ENCODE measurements around the gene DUSP1. TPM values are rescaled to one million over a fixed set of nuclear protein-coding genes. Genes with fewer than 3 reads are reported as not detected.

Gene DUSP1
- total RNA-seq, 1 donor from 2014 or later, result 84.5 TPM

DNA sequence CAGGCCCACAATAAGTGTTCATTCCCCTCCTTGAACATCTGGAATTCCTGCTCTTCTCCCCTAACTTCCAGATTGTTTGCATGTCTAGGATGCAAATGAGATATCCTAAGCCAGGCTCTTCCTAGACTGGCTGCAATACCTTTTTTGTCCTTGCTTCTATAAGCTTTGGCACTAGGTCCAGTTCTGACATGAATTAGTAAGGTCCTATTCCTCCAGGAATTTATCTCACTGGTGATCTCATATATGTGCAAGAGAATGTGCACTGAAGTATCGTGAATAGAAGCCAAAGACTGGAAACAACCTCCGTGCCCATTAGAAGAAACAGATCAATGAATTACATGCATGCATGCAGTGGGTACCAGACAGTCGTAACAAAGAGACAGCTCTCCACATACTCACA is 25.2 kb downstream of the DUSP1 start:
- no peak for DNase-seq (ENCODE audit: low read depth in 2 of 2)

DNA sequence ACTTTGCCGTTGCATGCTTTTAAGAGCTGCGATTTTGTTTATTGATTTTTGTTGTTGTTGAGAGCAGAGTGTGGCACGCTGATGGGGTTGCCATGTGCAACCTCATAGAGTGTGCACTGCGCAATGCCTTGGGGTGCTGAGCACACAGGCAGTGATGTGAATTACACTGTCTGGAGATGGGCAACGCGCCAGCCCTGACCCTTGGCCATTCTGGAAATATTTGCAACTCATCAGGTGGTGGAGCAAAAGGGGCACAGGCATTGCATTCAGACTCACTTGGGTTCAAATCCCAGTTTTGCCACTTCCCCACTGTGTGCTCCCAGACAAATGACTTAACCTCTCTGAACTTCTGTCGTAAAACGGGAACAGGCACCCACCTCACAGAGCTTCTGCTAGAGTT is 25.6 kb downstream of the DUSP1 start:
- DNase-seq (ENCODE audit: low read depth in 2 of 2), result no peak

DNA sequence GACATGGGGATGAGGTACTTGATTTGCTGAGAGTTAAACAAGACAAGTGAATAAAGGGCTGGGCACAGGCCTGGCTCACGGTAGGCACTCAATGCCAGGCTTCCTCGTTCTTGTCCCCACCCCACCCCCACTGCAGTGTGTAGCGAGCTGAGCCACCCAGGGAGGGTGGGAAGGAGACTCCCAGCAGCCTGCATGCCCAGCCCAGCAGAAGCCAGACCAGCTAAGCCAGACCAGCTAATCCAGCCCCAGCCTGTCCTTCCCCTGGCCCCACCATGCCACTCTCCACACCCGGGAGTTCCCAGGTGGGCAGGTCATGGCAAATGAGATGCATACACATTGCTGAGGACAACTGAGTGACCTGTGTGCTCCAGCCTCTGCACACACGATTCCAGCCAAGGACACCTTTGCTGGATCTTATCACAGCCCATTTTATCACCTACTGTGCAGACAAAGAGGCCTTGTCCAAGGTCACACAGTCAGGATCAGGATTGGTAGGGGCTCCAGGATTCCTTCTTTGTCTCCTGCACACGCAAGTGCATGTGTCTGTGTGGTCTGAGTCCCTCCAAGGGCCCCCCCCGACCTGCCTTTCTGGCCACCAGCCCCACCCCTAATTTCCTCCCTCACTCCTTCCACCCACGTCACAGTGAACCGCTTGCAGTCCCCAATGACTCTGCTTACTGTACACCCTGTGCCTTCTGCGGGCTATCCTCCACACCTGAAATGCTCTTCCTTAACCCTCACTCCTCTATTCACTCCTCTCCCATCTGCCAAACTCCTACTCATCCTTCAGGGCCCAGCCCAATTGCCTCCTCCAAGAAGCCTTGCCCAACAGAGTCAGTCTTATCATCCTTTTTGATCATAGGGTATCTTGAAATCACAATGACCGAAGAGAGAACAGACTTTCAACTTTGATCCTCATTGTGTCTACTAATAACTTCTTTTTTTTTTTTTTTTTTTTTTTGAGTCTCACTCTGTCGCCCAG is 26.6 kb downstream of the DUSP1 start:
- no peak for DNase-seq (ENCODE audit: low read depth in 2 of 2)

DNA sequence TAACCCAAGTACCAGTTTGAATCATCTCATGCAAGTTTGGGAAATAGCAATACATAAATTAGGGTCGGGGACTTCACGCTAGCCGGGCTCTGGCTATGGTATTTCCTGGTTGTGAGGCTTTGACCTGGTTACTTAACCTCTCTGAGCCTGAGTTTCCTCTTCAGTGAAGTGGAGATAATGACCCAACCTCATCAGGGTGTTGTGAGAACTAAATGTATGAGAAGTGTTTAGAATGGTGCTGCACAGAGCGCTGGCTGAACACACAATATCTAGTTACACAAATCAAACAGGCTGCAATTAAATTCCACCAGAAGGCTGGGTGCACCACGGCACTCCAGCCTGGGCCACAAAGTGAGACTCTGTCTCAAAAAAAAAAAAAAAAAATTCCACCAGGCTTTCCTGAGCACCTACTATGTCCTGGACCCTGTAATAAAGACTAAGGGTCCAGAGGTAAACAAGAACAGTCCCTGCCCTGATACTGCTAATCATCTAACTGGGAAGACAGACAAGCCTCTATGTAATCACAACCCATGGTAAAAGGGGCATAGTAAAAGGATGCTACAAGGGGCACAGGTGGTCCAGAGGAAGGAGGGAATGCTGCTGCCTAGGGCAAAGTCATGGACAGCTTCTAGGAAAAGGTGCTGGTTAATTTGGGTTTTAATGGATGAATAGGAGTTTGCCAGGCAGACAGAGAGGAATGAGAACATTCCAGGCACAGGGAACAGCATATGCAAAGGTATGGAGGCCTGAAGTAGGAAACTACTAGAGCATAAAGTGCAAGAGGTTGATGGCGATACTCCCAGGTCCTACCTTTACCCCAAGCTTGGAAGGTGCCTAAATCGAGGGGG is 27.7 kb downstream of the DUSP1 start:
- DNase-seq (ENCODE audit: low read depth in 2 of 2), result peak; percentile 48

DNA sequence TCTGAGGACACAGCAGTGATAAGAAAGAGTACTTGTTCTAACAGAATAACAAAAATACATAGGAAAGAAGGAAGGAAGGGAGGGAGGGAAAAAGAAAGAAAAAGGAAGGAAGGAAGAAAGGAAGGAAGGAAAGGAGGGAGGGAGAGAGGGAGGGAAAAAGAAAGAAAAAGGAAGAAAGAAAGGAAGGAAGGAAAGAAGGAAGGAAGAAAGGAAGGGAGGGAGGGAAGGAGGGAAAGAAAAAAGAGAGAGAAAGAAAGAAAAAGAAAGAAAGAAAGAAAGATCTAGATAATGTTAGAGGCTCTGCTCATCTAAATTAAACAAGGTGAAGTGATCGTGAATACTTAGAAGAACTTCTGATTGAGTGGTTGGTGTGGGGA is 29.8 kb downstream of the DUSP1 start:
- DNase-seq (ENCODE audit: low read depth in 2 of 2), result no peak

DNA sequence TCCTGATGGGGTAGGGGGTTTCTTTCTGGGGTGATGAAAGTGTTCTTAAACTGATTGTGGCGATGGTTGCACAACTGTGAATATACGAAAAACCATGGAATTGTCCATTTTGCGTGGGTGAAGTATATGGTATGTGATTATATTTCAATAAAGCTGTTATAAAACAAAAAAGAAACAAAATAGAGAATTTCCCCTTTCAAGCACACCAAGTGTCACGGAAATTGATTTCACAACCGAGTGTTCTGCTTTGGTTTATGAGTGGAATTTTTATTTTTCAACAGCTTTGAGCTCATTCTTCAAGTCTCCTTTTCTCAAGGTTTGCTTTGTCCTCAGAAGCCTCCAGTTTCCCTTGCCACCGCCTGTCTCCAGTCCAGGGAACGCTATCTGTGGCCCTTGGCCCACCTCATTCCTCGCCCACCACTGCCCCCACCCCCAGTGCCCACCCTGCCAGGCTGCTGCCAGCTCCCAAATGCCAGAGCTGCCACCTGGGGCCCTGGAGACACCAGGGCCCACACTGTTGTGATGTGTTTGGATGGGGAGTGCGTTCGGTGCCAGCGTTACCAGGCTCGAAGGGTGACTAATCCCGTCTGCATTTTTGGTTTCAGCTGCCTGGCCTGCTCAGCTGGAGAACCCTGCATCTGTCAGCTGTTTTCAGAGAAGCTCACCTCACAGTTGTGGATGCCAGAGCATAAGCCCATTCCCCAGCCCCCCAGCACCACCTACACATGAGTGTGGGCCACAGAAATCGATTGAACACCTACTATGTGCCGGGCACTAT is 30.4 kb downstream of the DUSP1 start:
- DNase-seq (ENCODE audit: low read depth in 2 of 2), result peak; percentile 54 to 73

DNA sequence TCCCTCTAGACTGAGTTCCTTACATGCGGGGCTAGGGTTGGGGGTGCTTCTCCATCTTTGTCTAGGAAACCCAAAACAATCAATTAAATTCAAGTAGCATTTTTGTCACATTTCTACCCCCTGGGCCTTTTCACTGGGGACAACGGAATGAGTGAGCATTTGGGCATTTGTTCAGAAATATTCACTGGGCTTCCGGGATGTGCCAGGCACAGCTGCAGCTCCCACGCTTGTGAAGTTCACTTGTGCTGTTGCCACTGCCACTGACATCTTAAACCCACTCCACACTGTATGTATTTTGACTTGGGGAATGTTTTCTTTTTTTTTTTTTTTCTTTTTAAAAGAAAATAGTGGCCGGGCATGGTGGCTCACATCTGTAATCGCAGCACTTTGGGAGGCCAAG is 31.6 kb downstream of the DUSP1 start:
- no peak for DNase-seq (ENCODE audit: low read depth in 2 of 2)

DNA sequence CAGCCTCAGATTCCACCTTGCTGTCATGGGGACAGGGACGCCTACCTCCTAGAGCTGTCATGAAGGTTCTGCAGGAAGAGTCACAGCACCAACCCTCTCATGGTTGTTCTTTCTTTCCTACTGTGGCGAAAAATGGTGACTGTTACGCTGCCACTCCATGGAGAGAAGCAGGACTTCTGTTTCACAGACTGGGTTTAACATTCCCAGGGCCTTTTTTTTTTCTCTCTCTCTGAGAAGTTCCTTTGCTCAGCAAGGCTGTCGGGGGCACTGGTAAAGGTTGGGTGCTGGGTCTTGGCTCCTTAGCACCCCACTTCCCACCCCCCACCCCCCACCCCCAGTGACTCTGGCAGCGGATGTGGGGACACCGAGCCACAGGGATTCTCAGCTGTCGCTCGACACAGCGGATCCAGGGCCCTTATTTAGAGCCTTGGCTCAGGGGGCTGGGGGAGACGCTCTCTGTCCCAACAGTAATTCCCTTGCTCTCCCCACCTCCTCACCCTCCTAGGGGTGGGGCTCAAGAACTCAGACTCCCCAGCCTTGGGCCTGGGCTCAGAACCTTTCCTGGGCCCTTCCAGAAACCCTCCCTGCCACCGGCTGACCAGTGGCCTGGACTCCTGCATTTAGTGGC is 34.4 kb downstream of the DUSP1 start:
- no peak for DNase-seq (ENCODE audit: low read depth in 2 of 2)

DNA sequence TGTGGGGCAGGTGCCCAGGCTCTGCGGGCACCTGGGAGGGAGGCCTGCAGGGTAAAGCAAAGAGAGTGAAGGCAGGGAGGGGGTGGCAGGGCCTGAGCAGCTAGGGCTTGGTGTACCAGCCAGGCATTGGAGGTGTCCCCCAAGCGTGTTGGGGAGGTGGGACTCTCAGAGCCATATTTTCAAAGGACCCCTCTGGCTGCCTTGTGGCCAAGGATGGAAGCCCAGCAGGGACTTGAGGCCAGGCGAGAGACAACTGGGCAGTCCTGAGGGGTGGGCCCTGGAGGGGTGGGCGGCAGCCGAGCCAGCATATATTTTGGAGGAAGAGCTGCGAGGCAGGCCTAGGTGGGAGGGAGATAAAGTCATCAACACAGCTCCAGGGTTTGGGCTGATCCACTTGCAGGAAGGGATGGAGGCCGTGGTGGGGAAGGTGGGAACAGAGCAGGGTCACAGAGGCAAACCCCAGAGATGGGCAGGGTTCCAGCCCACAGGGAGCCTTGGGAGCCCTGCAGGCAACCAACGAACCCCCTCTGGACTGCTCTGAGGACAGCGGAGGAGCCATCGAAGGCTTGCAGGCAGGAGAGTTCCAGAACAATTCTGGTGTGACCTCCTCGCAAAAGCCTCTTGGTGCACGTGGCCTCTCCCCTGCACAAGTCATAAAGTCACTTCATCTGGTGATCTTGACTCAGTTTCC is 35.7 kb downstream of the DUSP1 start:
- no peak for DNase-seq (ENCODE audit: low read depth in 2 of 2)

DNA sequence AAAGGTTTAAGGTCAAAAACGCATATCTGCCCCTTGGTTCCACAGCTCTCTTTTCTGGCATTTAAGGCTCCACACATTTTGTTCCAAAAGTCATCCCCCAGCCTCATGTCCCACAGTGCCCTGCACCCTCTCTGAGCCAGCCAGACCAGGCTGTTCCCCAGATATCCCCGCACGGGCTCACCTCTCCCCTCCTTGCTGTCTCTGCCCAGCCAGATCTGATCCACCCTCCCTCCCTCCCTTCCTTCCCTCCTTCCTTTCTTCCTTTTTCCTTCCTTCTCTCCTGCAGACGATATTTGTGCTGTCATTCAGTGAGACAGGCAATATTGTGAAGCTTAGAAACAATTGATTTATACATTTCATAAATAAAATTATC is 37.0 kb downstream of the DUSP1 start:
- DNase-seq (ENCODE audit: low read depth in 2 of 2), result no peak

DNA sequence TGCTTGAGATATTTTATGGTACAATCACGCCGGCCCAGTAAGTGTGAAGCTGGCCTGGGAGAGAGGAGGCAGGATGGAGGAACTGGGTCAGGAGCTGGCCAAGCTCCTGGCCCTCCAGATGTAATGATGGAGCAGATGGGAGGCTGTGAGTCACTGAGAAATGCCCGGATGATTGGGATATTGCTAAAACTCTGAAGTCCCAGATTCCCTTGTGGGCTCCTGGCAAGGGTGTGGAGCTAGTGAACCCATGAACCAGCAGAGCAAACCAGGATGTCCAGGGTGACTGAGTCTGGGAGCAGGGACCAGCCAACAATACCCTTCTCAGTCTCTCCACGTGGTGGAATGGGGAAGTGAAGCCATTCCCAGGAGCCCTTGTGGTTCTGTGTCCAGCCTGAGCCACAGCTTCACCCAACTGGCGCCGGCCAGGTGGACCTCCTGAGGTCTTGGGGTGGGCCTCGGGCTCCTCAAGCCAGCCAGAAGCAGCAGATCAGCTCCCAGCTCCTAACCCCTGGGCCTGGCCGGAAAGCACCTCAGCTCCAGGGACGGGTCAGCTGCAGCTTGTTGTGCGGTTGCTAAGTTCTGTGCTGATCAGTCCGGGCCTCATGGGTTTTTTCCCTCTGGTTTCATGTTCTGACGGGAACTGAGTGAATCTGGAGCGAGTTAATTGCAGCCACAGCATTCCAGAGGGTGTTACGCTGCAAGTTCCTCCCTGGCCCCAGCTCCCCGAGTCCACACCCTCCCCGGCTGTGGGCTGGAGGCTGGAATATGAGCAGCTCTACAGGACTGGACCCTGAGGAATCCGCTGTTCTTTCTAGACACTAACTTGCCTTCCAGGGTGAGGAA is 37.6 kb downstream of the DUSP1 start:
- DNase-seq (ENCODE audit: low read depth in 2 of 2), result peak; percentile 87 to 92

DNA sequence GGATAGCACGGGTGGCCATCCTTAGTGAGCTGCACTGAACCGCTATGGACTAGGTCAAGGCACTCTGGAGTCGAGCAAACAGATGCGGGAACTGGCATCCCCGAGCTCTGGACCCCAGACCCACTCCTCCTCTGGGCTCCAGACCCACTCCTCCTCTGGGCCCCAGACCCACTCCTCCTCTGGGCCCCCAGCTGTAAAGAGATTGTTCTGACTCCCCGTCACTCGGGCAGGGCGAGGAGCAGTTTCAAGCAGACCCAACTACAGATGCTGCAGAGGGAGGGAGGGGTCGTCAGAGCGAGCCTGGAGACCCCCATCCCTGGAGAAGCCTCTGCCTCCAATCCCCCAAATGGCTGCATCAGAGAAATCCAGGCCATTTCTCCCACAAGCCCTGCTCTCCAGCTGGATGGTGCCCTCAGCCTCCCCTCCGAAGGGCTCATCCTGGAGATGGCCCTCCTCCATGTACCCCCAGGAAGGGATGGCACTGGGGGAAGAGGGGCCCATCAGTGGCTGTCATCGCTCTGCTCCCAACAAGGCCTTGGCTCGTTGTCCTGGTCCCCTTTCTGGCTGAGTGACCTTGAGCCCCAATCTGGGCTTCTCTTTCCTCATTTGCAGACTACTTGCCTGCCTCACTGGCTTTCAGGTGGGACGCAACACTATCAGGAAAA is 38.7 kb downstream of the DUSP1 start:
- DNase-seq (ENCODE audit: low read depth in 2 of 2), result no peak

DNA sequence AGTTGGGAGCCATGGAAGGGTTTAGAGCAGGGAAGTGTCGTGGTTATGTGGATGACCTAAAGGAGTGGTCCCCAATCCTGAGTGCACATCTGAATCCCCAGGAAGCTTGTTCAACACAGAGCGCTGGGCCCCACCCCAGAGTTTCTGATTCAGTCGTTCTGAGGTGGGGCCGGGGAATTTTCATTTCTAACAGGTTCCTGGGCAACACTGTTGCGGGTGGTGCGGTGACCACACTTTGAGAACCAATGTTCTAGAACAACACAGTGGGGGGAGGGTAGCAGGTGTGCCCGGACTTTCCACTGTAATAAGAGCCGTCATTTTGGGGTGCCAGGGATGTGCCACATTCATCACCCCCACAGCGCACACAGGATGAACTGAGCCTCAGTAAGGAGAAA is 39.3 kb downstream of the DUSP1 start:
- DNase-seq (ENCODE audit: low read depth in 2 of 2), result no peak

DNA sequence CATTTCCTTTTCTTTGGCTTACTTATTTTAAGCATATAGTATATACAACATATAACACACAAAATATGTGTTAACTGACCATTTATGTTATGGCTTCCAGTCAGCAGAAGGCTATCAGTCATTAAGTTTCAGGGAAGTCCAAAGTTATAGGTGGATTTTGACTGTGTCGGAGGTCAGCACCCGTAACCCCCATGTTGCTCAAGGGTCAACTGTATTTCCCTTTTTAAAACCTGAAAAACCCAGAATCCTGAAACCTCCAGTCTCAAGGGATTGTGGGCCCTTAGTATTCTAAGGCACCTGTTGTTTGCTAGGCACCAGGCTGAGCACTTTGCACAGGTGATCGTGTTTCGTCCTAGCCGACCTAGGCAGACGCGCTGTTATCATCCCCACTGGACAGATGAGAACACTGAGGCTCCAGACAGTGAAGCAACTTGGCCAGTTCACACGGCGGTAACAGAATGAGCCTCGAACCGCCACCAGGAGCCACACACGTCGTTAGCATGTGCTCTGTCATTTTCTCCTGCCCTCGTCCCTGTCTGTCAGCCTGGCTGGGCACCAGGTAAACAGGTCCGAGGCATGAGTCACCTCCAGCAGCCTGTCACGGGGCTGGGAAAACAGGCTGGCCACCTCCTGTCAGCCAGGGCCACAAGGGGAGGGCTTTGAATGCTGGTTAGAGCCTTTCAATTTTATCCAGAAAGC is 39.9 kb downstream of the DUSP1 start:
- peak; percentile 82 to 83 for DNase-seq (ENCODE audit: low read depth in 2 of 2)

DNA sequence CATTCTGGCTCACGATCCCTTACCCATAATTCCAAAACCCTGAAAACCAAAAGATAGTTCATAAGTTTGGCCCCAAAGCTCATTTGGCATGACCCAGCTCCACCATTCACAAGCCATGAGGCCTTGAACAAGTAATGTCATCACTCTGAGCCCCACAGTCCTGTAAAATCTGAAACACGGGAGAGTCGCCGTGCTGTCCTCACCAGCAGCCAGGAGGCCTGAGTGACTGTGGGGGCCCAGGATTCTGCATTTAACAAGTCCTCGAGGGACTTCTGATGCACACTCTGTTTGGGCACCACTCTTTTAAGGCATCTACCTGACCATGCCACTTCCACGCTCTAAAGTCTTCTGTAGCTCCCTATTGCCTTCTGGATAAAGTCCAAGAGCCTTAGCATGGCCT is 40.8 kb downstream of the DUSP1 start:
- DNase-seq (ENCODE audit: low read depth in 2 of 2), result no peak

DNA sequence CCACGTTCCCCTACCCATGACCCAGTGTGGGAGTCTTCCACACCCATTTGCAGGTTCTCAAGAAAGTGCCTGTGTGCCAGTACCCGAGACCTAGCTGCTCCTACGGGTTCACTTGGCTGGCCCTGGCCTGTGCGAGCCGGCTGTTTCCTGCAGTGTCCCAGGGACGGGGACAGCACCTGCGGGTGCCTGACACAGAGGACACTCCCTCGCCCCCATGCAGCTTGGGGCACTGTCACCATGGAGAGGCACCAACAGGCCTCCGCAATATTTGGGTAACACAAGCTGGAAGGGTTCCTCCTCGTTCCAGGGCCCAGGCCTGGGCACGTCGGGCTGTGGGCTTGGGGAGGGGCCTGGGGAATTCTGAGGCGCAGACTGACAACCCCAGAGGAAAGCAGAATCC is 41.4 kb downstream of the DUSP1 start:
- no peak for DNase-seq (ENCODE audit: low read depth in 2 of 2)

DNA sequence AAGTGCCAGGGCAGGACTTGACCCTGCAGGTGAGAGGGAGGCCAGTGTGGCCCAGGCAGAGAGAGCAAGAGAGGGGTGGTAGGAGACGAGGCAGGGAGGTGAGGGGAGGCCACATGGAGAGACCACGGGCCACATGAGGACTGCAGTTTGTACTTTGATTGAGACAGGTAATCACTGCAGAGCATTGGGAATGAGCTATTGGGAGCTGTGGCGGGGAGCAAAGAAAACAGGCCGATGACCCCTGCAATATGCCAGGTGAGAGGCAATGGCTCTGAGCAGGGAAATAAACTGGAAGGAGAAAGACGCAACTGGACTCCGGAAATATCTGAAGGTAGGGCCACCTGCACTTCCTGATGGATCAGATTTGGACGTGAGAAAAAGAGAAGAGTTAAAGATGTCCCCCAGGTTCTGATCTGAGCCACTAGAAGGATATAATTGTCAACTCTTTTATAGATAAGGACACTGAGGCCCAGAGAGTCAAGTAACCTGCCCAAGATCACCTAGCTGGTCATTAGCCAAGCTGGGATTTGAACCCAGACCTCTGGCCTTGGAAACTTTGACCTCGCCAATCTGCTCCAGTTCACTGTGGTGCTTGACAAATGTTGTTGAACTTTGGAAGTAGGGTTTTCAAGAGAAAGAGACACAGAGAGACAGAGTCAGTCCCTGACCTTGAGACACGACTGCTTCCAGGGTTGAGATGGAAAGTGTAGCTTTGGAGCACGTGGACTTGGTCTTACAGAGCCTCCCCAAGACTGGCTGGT is 42.3 kb downstream of the DUSP1 start:
- DNase-seq (ENCODE audit: low read depth in 2 of 2), result no peak

DNA sequence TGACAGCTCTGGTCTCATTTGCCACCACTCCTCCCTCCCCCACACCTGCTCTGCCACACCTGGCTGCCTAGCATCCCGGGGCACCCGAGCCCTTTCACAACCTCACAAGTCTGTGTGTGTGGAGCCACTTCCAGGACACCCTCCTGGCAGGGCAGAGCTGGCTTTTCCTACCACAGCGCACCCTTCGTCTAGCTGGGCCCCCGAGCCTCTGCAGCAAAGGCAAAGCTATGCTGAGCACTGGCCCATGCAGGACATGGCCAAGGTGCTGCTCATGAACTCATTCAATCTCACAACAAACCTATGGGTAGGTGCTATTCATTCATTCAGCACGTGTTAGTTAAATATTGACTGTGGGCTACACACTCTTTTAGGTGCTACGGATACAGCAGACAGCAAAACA is 43.4 kb downstream of the DUSP1 start:
- no peak for DNase-seq (ENCODE audit: low read depth in 2 of 2)

Measured in dermis microvascular lymphatic vessel endothelial cell (primary cell).